ENCODE results near the gene SEC61A1.

SEC61A1 gene

GRCh38 chr3:128036119-128036518, 16.1 kb upstream of the SEC61A1 start:
- no peak overlapping the region for H3K27ac ChIP-seq
- DNase-seq: no peak

GRCh38 chr3:128040041-128040440, 12.2 kb upstream of the SEC61A1 start:
- H3K27ac ChIP-seq: no peak overlapping the region
- no peaks in the 10 kb centered on the region for H3K9me3 ChIP-seq (ENCODE audit: severe bottlenecking)
- H3K4me3 ChIP-seq (ENCODE audit: low read depth, low read length): no peak overlapping the region
- DNase-seq: no peak
- no peak for TF ChIP-seq CTCF (IDR thresholded peaks at IDR 0.05; ENCODE audit: low read depth, low read length)
- no peaks in the 10 kb centered on the region for H3K36me3 ChIP-seq
- H3K27me3 ChIP-seq (ENCODE audit: insufficient read depth, low read depth, severe bottlenecking): no peaks in the 10 kb centered on the region

More at GRCh38 chr3:128036119-128036518, 16.1 kb upstream of the SEC61A1 start:
- Histone ChIP-seq H3K9me3 (ENCODE audit: severe bottlenecking) (no peaks in the 10 kb centered on the region), H3K36me3 (no peaks in the 10 kb centered on the region), H3K4me3 (ENCODE audit: low read depth, low read length) (no peak overlapping the region), H3K27me3 (ENCODE audit: insufficient read depth, low read depth, severe bottlenecking) (no peaks in the 10 kb centered on the region)
- no peak for TF ChIP-seq CTCF (IDR thresholded peaks at IDR 0.05; ENCODE audit: low read depth, low read length)

GRCh38 chr3:128040660-128041059, 11.6 kb upstream of the SEC61A1 start:
- Histone ChIP-seq H3K9me3 (ENCODE audit: severe bottlenecking) (no peaks in the 10 kb centered on the region), H3K27ac (no peak overlapping the region), H3K4me3 (ENCODE audit: low read depth, low read length) (no peak overlapping the region), H3K36me3 (no peaks in the 10 kb centered on the region), H3K27me3 (ENCODE audit: insufficient read depth, low read depth, severe bottlenecking) (no peaks in the 10 kb centered on the region)
- no peak for TF ChIP-seq CTCF (IDR thresholded peaks at IDR 0.05; ENCODE audit: low read depth, low read length)
- no peak for DNase-seq

GRCh38 chr3:128041344-128041743, 10.9 kb upstream of the SEC61A1 start:
- Histone ChIP-seq H3K36me3 (no peaks in the 10 kb centered on the region), H3K27ac (no peak overlapping the region), H3K9me3 (ENCODE audit: severe bottlenecking) (no peaks in the 10 kb centered on the region), H3K27me3 (ENCODE audit: insufficient read depth, low read depth, severe bottlenecking) (no peaks in the 10 kb centered on the region), H3K4me3 (ENCODE audit: low read depth, low read length) (no peak overlapping the region)
- no peak for TF ChIP-seq CTCF (IDR thresholded peaks at IDR 0.05; ENCODE audit: low read depth, low read length)
- no peak for DNase-seq

- H3K27ac ChIP-seq: no peak overlapping the region
- no peak overlapping the region for H3K4me3 ChIP-seq (ENCODE audit: low read depth, low read length)
- TF ChIP-seq CTCF (IDR thresholded peaks at IDR 0.05; ENCODE audit: low read depth, low read length): no peak
- no peak for DNase-seq
- peaks cover 33% of the 10 kb centered on the region for H3K36me3 ChIP-seq
- H3K27me3 ChIP-seq (ENCODE audit: insufficient read depth, low read depth, severe bottlenecking): no peaks in the 10 kb centered on the region
- H3K9me3 ChIP-seq (ENCODE audit: severe bottlenecking): no peaks in the 10 kb centered on the region
Observed at GRCh38 chr3:128050597-128050996, 1.6 kb upstream of the SEC61A1 start.

- H3K36me3 ChIP-seq: peaks cover 41% of the 10 kb centered on the region
- peak overlapping the region; percentile 91 for H3K4me3 ChIP-seq (ENCODE audit: low read depth, low read length)
- peak overlapping the region; percentile 66 for H3K27ac ChIP-seq
- peak; percentile 22 for DNase-seq
- H3K9me3 ChIP-seq (ENCODE audit: severe bottlenecking): no peaks in the 10 kb centered on the region
- no peaks in the 10 kb centered on the region for H3K27me3 ChIP-seq (ENCODE audit: insufficient read depth, low read depth, severe bottlenecking)
- TF ChIP-seq CTCF (IDR thresholded peaks at IDR 0.05; ENCODE audit: low read depth, low read length): no peak
Observed at GRCh38 chr3:128051459-128051836, 789 bp upstream of the SEC61A1 start.

Measured in WERI-Rb-1 (cell line).